Measurements from ENCODE around the gene CIT.

- no peak for TF ChIP-seq CTCF (IDR thresholded peaks at IDR 0.05)
- no peak for TF ChIP-seq ZFX (IDR thresholded peaks at IDR 0.05; ENCODE audit: borderline replicate concordance)
Observed at GRCh38 chr12:119850330-119850729, 26.8 kb downstream of the CIT start.

Data from 22Rv1 (cell line).